NCI-H2107 treated with DMSO at 0.1 percent for 48 hours (cell line): ENCODE results near the gene DGKZ.

Experiments
- DNase-seq: peaks from one replicate; lab custom pipeline; 2025; ENCODE audit not compliant: unreplicated experiment; lab: John Stamatoyannopoulos, UW

The DGKZ gene

DNA sequence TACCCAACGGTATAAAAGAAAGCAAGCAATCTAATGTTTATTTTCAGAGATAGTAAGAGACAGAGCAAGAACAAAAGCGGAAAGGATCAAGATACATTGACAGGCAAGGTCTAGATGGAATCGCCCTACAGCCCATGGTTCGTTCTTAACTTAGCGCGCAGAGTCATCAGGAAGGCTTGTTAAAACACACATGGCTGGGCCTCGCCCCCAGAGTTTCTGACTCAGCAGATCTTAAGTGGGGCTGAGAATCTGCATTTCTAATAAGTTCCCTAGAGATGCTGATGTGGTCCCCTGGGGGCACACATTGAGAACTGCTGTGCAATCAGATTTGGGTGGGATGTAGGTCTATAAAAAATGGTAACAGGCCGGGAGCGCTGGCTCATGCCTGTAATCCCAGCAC, 80.1 kb downstream of the DGKZ start:
- no peak for DNase-seq

DNA sequence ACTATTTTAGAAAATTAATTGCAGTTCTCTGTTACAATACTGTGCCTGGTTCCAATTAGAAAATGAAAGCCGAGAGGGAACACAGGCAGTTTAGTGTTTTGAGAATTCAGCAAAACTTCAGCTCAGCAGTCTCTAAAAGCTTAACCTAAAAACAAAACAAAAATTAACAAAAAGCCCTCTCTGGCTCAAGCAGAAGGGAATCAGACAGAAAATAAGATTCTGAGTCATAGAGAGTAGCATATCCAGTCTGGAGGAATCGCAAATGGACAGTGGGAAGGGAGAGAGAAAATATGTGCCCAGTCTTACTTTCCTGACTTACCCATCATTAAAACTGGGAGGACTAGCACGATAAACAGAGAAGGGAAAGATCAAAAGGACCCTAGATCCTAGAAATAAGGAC, 82.5 kb downstream of the DGKZ start:
- no peak for DNase-seq
